IgD-negative memory B cell (primary cell): Measurements from ENCODE around the gene SLC25A33. TPM values are rescaled to one million over a fixed set of nuclear protein-coding genes. Genes with fewer than 3 reads are reported as not detected.

Experiments used
- H3K27ac Mint-ChIP-seq, 3 donors: one replicate each; pipeline ENCODE4 v1.8.0; 2020 to 2022; ENCODE audit warnings: mild to moderate bottlenecking in 3 of 3, mixed read lengths in 3 of 3, moderate library complexity in 1 of 3
- H3K27me3 Mint-ChIP-seq: one replicate; pipeline ENCODE4 v1.8.0; 2021; ENCODE audit warnings: mixed read lengths
- H3K36me3 Mint-ChIP-seq: one replicate; pipeline ENCODE4 v1.8.0; 2020; ENCODE audit warnings: mild to moderate bottlenecking, mixed read lengths
- H3K4me1 Mint-ChIP-seq, 3 donors: one replicate each; pipeline ENCODE4 v1.8.0; 2020 to 2022; ENCODE audit warnings: mixed read lengths in 3 of 3, mild to moderate bottlenecking in 1 of 3
- H3K4me3 Mint-ChIP-seq, 4 donors: one replicate each; pipeline ENCODE4 v1.8.0; 2020 to 2022; ENCODE audit warnings: mild to moderate bottlenecking in 4 of 4, mixed read lengths in 4 of 4, moderate library complexity in 3 of 4
- H3K9me3 Mint-ChIP-seq, 3 donors: one replicate each; pipeline ENCODE4 v1.8.0; 2020 to 2021; ENCODE audit warnings: mixed read lengths in 3 of 3, mild to moderate bottlenecking in 1 of 3
- polyA plus RNA-seq: library from polyadenylated mRNA; unstranded; fragments of 300-500 nt; fragmentation: Illumina TruSeq; gene quantifications from one replicate; pipeline ENCODE4 v1.2.3, GENCODE V29; 2021

Gene SLC25A33
- polyA plus RNA-seq, 1 donor from 2014 or later: 7.5 TPM

DNA sequence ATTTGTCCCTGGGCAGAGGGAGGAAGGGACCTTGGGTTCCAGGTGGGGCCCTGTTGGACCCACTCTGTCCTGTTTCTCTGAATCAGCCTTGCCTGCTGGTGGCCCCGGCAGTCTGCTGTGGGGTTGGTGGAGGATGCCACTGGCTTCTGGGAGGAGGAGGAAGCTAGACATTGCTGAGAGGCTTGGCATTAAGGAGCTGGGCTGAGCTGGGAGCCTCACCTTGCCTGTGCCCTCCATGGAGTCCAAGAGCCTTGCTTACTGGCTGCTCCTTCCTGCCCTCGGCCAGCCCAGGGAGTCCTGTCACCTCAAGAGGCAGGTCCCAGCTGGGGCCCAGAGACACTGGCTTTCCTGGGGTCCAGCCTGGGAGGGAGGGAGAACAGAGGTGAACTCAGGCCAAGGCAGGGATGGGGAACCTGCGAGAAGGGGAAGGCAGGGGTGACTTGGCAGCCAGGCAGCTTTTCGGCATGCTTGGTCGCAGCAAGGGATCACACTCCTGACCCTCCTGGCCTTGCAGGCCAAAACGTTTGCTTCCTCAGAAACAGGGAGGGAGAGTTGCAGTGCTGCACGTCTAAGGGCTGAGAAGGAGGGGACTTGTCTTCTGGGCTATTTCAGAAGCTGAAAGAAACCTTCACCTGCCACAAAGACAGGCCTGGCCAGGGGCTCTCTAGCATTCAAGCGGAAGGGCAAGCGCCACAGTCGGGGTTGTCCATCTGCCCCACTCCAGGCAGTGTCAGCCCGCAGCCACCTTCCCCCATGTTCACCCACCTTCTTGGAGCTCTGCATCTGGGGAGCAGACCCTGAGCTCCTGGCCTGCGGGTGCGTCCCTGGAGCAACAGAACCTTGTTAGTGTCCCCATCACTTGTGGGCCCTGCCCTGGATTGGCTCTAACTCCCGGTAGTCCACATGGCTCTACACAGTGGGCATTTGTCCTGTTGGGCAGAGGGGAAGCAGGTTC is 58.4 kb downstream of the SLC25A33 start:
- H3K36me3 Mint-ChIP-seq: no peaks in the 10 kb centered on the region
- H3K9me3 Mint-ChIP-seq: no peaks in the 10 kb centered on the region
- no peak overlapping the region for H3K27ac Mint-ChIP-seq
- peaks cover 0 to 7% (median 5%) of the 10 kb centered on the region in 3 donors for H3K4me1 Mint-ChIP-seq
- no peak overlapping the region for H3K4me3 Mint-ChIP-seq
- H3K27me3 Mint-ChIP-seq: no peaks in the 10 kb centered on the region

GRCh38 chr1:9598316-9598700 is 59.0 kb downstream of the SLC25A33 start:
- H3K4me3 Mint-ChIP-seq: no peak overlapping the region
- H3K36me3 Mint-ChIP-seq: no peaks in the 10 kb centered on the region
- H3K27ac Mint-ChIP-seq: no peak overlapping the region
- H3K9me3 Mint-ChIP-seq: no peaks in the 10 kb centered on the region
- H3K27me3 Mint-ChIP-seq: no peaks in the 10 kb centered on the region
- peaks cover 0 to 4% (median 2%) of the 10 kb centered on the region in 3 donors for H3K4me1 Mint-ChIP-seq

DNA sequence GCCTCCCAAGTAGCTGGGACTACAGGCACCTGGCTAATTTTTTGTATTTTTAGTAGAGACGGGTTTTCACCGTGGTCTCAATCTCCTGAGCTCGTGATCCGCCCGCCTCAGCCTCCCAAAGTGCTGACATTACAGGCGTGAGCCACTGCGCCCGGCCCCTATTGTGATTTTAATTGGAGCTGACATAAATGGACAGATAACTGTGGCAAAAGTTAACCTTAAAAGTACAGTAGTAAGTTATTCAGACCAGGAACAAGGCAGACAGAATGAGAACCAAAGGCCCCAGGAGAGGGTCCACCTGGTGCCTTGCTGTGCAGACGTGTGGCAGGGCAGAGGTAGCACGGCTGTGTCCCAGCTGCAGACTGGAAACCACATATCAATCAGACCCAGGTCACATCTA is 60.5 kb downstream of the SLC25A33 start:
- Mint-ChIP-seq H3K4me1 (no peaks in the 10 kb centered on the region), H3K36me3 (no peaks in the 10 kb centered on the region), H3K27ac (no peak overlapping the region), H3K9me3 (no peaks in the 10 kb centered on the region), H3K27me3 (no peaks in the 10 kb centered on the region), H3K4me3 (no peak overlapping the region)

DNA sequence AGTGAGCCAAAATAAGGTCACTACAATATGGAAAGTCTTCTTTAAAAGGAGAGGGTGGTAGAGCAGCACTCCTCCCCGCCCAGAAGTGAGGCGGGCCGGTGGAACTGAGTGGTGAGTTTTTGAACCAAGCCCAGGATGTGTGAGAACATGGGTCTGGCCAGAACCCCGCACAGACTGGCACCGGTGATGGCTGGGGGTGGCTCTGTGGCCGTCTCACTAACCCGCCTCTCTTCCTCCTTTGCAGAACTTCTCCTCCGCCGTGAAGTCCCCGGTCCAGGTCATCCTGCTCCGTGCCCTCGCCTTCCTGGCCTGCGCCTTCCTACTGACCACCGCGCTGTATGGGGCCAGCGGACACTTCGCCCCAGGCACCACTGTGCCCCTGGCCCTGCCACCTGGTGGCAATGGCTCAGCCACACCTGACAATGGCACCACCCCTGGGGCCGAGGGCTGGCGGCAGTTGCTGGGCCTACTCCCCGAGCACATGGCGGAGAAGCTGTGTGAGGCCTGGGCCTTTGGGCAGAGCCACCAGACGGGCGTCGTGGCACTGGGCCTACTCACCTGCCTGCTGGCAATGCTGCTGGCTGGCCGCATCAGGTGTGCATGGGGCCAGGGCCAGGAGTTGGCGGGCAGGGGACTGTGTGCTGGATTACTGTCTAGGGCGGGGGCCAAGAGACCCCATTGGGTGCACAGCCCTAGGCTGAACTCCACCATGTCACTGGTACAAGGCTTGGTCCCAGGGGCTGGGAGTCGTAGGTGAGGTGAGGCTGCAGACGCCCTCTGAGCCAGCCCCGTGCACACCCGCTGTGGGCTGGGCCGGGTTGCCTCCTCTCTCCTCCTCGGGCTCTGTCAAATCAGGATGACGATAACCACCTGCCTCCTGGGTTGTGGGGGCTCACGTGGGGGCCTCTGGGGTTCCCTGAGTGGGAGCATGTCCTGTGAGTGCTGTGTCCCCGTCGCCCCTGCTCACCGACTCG is 61.9 kb downstream of the SLC25A33 start:
- no peaks in the 10 kb centered on the region for H3K9me3 Mint-ChIP-seq
- no peaks in the 10 kb centered on the region for H3K4me1 Mint-ChIP-seq
- no peak overlapping the region for H3K4me3 Mint-ChIP-seq
- H3K36me3 Mint-ChIP-seq: no peaks in the 10 kb centered on the region
- H3K27me3 Mint-ChIP-seq: no peaks in the 10 kb centered on the region
- no peak overlapping the region for H3K27ac Mint-ChIP-seq

DNA sequence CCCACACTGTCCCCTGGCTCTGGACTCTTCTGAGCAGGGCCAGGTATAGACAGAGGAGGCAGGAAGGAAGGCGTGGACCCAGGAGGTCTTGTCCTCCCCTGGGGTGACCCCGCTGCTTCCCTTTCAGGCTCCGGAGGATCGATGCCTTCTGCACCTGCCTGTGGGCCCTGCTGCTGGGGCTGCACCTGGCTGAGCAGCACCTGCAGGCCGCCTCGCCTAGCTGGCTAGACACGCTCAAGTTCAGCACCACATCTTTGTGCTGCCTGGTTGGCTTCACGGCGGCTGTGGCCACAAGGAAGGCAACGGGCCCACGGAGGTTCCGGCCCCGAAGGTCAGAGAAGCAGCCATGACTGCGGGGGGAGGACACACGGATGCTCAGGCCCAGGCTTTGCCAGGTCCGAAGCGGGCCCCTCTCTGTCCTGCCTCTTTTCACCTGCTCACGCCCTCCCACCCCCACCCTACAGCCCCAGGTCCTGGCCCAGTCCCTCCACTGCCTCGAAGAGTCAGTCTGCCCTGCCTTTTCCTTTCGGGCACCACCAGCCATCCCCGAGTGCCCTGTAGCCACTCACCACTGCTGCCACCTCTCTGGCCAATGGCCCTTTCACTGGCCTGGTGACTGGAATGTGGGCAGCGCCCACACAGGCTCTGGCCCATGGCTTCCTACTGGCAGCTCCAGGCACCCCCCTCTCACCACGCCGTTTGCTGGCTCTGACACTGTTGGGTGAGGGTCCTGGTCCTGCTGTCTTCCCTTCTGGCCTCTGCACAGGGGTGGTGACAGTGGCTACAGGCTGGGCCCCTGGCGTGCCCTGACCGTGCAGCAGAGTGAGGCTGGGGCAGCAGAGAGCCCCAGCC is 62.9 kb downstream of the SLC25A33 start:
- no peak overlapping the region for H3K27ac Mint-ChIP-seq
- no peaks in the 10 kb centered on the region for H3K9me3 Mint-ChIP-seq
- H3K4me1 Mint-ChIP-seq: no peaks in the 10 kb centered on the region
- H3K4me3 Mint-ChIP-seq: no peak overlapping the region
- no peaks in the 10 kb centered on the region for H3K27me3 Mint-ChIP-seq
- no peaks in the 10 kb centered on the region for H3K36me3 Mint-ChIP-seq

- no peak overlapping the region for H3K27ac Mint-ChIP-seq
- no peaks in the 10 kb centered on the region for H3K9me3 Mint-ChIP-seq
- no peak overlapping the region for H3K4me3 Mint-ChIP-seq
- no peaks in the 10 kb centered on the region for H3K27me3 Mint-ChIP-seq
- no peaks in the 10 kb centered on the region for H3K4me1 Mint-ChIP-seq
- H3K36me3 Mint-ChIP-seq: no peaks in the 10 kb centered on the region
These were observed 63.5 kb downstream of the SLC25A33 start for GRCh38 chr1:9602794-9603167.

DNA sequence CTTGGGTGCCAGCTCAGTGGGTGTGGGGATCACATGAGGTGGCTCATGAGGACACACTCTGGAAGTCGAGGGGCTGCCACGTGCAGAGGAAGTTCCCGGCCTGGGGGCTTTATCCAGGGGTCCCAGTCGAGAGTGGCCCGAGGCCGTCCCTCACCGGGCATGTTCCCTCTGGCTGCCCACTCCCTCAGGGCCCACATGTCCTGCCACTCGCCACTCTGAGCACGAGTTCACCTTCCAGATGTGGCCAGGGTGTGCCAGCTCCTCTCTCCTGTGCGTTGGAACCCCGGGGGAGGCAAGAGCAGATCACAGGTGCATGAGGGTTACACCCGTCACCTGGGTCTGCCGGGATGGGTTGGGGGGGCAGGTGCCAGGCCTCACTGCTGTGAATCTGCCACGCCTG is 64.0 kb downstream of the SLC25A33 start:
- Mint-ChIP-seq H3K4me3 (no peak overlapping the region), H3K27ac (no peak overlapping the region), H3K4me1 (no peaks in the 10 kb centered on the region), H3K36me3 (no peaks in the 10 kb centered on the region), H3K27me3 (no peaks in the 10 kb centered on the region), H3K9me3 (no peaks in the 10 kb centered on the region)

DNA sequence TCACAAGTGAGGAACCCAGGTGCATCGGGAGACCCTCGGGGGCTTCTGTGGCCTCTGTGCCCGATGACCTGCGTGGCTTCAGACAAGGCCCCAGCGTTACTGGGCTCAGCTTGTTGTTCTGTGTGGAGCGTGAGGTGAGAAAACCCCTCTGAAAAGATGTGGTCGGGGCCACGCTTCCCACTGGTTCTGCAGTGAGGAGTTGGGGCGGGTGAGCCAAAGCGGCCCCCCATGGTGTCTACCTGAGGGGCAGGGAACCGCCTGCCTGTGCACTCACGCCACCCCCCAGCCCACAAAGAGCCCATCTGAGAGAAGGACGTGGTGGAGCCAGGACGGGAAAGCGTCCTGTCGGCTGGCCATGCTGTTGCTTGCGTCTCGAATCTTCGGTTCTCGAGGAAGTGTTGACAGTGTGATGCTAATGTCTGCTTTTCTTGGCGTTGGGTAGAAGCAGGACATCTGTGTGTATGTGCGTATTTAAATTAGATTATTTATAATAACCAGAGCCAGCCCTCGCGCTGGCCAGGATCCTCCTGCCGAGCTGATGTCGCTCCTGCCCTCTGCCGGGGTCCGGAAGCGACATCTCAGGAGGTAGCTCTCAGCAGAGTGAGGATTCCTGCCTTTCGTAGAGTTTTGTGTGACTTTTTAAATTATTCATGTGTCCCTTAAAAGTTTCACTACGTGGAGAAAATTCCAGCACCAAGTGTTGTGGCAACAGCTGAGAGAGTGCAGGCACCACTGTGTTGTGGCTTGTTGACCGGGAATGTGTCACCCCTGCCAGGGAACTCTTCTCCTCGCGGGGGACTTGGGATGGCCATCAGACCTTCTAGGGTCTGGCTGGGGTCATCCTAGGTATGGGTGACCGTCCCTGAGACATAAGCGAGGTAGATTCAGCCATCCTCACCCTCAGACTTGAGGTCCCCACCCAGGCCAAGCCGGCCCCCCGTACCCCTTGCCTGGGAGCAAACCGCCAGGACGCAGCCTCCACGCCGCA is 64.8 kb downstream of the SLC25A33 start:
- Mint-ChIP-seq H3K27ac (peak overlapping the region in 1 of 3 donors; percentile 50), H3K27me3 (no peaks in the 10 kb centered on the region), H3K9me3 (no peaks in the 10 kb centered on the region), H3K36me3 (no peaks in the 10 kb centered on the region), H3K4me1 (no peaks in the 10 kb centered on the region), H3K4me3 (no peak overlapping the region)

- Mint-ChIP-seq H3K27me3 (no peaks in the 10 kb centered on the region), H3K4me3 (no peak overlapping the region), H3K27ac (peak overlapping the region in 1 of 3 donors; percentile 50), H3K4me1 (no peaks in the 10 kb centered on the region), H3K9me3 (no peaks in the 10 kb centered on the region), H3K36me3 (no peaks in the 10 kb centered on the region)
These were observed 65.6 kb downstream of the SLC25A33 start for GRCh38 chr1:9604836-9605235.

- H3K4me3 Mint-ChIP-seq: no peak overlapping the region
- H3K27ac Mint-ChIP-seq: no peak overlapping the region
- H3K4me1 Mint-ChIP-seq: no peaks in the 10 kb centered on the region
- no peaks in the 10 kb centered on the region for H3K27me3 Mint-ChIP-seq
- no peaks in the 10 kb centered on the region for H3K9me3 Mint-ChIP-seq
- no peaks in the 10 kb centered on the region for H3K36me3 Mint-ChIP-seq
These were observed 66.7 kb downstream of the SLC25A33 start for GRCh38 chr1:9605946-9606455.

DNA sequence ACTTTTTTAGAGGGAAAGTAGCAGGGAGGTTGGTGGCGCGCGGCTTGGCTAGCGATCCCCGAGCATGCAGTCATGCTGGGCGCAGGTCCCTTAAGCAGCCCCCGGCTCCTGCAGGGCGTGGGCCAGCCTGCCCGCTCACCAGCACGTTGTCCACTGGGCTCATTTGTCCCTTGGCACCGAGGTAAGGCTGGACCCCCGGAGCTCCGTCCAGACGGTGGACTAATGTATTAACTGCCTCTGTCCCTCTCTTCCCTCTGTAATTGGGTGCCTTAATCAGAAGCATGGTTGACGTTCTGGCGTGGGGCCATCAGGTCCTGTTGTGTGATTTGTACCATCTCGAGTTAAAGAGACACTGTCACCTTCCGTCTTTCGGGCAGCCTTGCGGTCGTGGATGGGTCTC is 67.2 kb downstream of the SLC25A33 start:
- Mint-ChIP-seq H3K4me1 (no peaks in the 10 kb centered on the region), H3K27me3 (no peaks in the 10 kb centered on the region), H3K36me3 (no peaks in the 10 kb centered on the region), H3K27ac (no peak overlapping the region), H3K4me3 (no peak overlapping the region), H3K9me3 (no peaks in the 10 kb centered on the region)

DNA sequence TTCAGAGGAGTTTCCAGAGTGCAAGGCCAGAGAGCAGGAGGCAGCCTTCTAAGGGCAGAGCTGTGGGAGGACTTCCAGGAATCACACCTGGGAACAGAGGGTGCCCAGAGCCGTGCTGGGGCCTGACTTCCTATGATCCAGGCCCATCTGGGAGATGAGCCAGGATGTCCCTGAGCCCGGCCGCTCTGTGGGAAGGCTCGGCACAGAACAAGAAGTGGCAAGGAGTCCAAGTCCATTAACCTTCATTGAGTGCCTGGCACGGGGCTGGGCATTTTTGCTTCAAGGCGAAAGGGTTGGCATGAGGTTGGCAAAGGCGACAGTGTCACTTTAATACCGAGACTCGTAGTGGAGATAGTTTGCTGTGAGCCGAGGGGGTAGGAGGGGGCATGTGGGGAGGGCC is 67.7 kb downstream of the SLC25A33 start:
- Mint-ChIP-seq H3K9me3 (no peaks in the 10 kb centered on the region), H3K27ac (no peak overlapping the region), H3K4me1 (no peaks in the 10 kb centered on the region), H3K4me3 (no peak overlapping the region), H3K36me3 (no peaks in the 10 kb centered on the region), H3K27me3 (no peaks in the 10 kb centered on the region)

- Mint-ChIP-seq H3K36me3 (no peaks in the 10 kb centered on the region), H3K4me3 (no peak overlapping the region), H3K27ac (peak overlapping the region in 2 of 3 donors; percentile 22 to 34), H3K27me3 (no peaks in the 10 kb centered on the region), H3K4me1 (no peaks in the 10 kb centered on the region), H3K9me3 (no peaks in the 10 kb centered on the region)
These were observed 68.1 kb downstream of the SLC25A33 start for GRCh38 chr1:9607352-9607751.
